NCI-H2107 (cell line): ENCODE data around the gene RAMP1.
A peak's percentile ranks its signal among the peaks of the same experiment; 100 is the strongest.

Experiments used
- DNase-seq: peaks from one replicate; lab custom pipeline; 2025; lab: John Stamatoyannopoulos, UW

Gene RAMP1

DNA sequence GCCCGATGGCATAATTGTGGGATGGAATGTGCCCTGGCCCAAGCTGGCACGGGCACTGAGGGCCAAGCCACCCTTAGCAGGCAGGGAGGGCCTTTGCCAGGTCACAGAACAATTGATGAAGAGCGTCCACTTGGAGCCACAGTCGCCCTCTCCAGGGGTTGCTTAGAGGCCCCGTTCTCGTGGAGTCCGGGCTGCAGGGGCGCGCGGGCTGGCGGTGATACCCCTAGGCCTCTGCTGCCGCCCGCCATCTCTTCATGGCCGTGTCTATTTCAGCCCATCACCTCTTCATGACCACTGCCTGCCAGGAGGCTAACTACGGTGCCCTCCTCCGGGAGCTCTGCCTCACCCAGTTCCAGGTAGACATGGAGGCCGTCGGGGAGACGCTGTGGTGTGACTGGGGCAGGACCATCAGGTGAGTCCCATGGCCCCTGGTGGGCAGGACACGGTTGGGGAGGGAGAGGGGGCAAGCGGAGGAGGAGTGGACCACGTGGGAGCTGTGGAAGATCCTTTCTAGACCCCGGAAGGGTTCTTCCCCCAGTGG lies 17.6 kb downstream of the RAMP1 start:
- DNase-seq = no peak

DNA sequence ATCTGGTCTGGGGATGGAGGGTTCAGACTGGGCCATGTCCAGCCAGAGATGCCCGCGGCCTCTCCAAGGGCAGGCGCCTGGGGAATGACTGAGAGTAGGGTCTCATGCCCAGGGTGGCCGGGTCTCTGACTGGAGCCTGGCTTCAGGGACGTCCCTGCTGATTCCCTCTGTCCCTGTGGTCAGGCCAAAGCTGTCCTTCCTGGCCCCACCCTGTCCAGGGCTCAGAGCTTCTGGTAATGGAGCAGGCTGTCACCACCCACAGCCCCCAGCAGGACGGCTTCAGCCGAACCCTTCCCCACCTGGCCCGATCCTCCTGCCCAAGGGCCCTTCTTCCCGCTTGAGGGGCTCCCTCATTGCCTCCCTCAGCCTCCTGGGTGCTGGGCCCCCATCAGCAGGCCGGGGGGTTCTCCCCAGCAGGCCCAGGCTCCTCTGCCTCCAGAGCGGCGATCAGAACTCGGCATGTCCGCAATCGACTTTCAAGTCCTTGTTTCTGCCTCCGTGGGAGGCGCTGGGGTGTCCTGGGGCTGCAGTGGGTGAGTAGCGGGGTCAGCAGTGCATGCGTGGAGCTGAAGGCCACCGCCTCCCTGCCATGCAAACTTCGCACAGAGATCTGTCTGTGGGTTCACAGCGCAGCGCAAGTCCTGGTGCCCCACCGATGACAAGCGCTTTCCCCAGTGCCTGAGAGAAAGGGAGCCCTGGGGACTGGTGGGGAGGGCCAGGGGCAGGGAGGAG lies 18.3 kb downstream of the RAMP1 start:
- no peak for DNase-seq

DNA sequence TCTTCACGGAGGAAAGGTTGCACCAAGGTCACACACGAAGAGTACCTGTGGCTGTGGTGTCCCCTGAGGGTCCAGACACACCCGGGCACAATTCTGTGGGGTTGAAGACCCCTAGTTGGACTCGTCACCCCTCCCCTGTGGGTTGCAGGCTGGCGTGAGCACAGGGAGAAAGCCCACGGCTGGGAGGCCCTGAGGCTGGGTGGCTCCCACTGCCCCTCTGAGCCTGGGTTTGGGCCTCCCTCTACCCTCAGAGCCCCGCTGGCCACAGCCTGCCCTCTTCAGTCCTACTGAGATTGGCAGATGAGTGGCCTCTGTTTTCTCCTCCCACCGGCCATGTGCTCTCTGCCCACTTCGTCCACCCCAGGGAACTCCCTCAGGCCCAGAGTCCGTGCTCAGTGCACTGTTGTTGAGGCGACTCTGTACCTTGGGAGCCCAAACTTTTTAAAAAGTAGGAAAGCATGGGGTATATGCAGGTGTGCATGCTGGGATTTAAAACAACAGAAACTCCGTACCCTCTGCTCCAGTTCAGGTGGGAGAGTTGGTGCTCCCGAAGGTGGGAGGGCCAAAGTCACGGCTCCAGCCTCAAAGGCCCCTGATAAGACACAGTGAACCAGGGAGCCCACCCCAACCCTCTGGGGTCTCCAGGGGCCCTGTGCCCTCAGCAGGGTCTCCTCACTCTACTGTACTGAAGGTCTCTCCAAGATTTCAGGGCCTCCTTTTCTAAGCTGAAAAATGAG lies 19.1 kb downstream of the RAMP1 start:
- no peak for DNase-seq

DNA sequence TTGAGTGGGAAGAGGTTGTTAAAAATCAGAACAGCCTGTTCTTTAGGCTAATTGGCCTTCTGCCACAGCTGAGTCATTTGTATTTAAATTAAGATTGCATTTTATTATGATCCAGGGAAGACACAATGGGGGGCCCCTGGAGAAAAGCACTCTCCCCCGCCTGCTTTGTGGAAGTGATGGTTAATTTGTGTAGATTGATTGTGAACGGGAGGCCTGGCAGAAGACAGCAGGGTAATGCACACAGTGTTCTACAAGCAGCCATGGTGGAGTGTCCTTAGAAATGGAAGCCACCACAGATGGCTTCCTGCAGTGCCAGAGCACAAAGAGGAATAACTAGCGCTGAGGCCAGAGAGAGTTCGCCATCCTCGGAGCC lies 19.6 kb downstream of the RAMP1 start:
- DNase-seq = peak; percentile 26

DNA sequence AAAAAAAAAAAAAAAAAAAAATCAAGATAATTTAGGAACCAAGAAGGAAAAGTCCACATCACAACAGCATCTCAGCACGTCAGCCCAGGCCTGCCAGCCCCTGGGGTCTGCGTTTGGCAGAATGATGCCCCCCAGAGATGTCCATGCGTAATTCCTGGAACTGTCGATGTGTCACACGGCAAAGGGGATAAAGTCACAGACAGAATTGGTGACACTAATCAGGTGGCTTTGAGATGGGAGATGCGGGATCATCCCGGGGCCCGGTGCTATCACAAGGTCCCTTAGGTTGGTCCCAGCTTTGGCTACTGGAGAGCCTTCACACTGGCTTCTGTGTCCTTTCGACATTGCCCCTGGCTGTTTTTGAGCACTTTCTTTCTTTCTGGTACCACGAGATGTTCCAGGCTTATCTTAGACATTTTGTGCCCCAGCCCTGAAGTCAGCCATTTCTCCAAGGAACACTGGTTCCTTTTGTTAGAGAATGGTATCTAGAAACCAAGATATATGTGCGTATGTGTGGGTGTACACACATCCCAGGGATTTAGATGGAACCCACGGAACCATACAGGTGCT lies 20.7 kb downstream of the RAMP1 start:
- no peak for DNase-seq

DNA sequence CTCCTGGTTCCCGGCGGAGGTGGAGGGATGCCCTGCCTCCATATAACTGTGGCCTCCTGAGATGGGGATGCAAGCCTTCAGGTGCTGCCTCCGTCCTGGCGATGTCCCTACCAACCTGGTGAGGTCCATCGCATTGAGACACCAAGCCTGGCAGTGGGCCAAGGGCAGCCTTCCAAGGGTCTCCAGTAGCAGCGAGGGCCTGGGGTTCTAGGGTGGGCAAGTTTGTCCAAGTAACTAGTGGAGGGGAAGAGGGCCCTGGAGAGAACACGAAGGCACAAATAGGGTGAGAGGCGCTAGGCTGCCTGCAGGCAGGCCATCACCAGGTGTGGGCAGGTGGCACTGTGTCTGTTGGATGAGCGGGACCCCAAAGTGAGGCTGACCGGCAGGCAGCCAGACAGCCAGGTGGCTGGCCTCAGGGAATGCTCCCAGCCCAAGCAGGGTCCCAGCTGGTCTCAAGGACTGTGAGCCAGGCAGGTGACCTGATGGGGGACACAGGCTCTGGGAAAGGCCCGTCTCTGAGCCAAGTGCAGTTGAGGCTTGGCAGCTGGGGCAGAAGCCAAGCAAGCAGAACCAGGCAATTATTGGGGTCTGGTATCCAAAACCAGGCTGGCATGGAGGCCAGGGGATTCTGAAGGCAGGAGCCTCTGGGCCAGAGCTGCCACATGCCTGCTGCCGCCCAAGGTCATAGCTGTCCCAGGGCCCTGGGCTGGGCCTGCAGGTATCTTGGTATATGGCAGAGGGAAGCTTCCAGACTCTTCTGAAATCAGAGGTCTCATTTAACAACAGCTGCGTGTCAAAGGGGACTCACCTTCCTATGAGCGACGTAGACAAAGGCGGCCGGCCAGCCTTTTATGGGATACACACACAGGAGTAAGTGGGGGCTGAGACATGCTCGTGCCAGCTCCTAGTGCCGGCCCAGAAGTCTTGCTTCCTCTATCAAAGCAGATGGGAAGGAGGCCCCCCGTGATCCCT lies 23.4 kb downstream of the RAMP1 start:
- no peak for DNase-seq

DNA sequence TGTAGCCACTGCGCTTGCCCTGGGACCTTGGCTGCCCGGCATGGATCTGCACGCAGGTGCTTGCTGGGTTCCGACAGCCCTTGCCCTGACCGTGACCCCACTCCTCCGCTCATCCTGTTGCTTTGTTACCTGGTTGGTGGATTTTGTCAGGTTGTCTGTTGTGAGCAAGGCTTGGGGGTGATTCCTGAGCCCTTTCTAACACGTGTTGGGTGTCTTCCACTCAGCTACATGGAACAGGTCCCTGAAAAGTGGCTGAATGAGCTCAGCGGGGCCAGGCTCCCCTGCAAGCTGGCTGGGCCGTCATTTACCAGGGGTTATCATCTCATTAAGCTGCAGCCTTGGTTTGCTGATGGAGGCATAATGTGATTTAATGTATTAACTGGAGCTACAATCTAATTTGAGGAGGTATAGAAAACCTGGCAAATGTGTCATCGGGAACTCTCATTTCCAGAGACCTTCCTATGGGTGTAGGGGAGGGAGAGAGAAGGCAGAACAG lies 24.6 kb downstream of the RAMP1 start:
- no peak for DNase-seq

DNA sequence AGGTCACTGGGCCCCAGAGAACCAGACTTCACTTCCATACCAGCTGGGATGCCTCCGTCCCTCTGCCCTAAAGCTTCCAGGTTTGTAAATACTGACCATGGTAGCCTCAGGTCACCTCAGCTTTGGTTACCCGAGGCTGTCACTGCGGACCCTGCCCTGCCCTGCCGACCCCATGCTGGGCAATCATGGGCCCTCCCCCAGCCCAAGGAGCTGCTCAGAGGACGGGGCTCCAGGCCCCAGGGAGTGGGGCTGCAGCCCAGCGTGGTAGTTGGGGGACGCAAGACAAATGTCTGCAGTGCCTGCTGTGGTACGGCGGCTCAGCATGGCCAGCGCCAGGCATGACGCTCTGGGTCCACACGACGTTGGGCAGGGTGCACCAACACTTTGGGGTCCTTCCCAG lies 25.3 kb downstream of the RAMP1 start:
- no peak for DNase-seq

DNA sequence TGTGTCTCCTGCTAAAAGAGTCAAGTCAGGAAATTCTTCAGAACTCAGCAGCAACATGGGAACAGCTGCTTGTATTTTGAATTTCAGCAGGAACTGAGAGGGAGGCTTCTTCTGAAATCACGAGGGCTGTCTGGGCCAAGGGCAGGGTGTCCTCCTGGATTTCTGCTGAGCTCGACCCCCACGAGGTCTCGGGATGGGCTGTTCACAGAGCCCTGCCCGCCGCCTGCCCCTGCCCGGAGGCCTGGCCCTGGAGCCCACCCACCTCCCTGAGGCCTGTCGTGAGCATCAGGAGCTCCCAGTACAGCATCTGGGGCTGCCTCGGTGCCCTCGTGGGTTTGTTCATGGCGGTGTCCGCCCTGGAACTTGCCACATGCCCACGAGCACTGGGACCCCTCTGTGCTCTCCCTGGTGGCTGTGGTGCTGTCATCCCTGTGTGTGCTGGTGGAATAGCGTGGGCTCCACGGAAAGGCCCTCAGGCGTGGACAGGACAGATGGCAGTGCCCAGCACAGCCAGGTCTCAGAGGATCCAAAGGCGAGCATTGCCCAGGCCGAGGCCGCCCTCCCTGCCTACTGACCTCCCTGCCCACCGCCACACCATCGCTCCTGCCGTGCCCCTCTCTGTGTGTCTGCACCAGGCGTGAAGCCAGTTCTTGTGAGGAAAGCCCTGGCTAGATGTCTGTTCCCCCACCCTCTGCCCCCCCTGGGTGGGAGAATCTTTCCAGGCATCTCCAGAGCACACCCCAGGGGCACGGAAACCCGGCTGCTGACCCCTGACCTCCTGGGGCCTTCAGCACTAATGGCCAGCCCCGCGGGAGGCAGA lies 25.9 kb downstream of the RAMP1 start:
- DNase-seq = no peak

DNA sequence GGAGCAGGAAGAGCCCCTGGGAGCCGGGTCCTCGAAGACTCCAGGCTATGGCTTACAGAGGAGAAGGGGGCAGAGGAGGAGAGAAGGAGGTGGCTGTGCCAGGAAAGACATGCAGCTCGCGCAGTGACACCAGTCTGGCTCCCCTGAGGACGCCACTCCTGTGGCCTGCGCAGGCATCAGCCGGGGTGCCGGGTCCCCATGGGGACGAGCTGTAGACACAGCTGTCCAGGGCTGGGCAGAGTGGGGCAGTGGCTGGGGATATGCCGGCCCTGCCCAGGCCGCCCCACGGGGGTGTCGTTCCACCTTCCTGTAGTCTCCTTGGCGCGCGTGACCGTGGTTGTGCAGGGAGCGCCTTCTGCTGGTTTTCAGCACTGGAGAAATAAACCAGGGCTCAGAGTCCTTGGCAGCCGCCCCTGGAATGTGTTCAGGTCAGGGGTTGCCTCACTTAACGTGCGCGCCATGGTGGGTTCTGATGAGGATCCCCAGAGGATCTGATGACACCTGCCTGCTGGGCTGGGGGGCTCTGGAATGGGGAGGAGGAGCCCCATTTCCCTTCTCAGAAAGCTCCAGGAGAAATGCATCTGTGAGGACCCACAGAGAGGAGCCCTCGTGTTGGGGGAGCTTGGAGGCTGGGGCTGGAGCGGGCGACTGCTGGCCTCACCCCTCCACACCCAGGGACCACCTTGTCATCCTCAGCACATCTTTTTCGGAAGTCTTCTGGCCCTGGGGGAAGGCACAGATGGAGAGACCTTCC lies 26.7 kb downstream of the RAMP1 start:
- DNase-seq = no peak

DNA sequence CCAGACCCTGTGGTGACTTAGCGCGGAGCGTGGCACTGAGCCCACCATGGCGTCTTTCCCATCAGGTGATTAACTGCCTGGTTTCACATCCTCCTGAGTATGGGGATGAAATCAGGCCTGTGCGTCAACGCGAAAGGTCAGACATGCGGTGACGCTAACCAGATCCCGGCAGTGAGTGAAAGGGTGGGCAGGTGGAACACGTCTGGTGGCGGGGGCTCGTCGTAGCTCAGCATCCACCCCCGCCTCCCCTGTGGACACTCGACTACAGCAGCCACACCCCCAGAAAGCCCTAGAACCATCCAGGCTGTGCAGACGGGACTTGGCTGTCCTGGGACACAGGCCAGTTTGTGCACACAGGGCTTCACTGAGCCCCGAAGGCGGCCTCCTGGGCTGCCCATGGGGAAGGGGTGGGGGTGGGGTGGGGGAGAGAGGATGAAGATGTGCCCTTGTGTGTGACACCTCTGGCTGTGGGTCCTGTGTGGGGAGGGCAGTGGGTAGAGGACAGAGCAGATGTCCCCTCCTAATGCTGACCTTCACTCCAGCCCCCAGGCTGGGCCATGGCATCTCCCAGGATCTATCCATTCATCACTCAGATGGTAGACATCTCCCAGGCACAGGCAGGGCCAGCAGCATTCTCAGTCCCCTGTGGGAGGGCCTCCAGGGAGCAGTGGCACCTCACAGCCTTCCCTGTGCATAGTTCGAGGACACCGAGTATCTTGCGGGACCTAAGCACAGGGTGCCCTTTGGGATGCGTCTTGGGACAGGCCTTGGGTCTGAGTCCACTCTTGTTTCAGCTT lies 27.5 kb downstream of the RAMP1 start:
- DNase-seq = no peak

DNA sequence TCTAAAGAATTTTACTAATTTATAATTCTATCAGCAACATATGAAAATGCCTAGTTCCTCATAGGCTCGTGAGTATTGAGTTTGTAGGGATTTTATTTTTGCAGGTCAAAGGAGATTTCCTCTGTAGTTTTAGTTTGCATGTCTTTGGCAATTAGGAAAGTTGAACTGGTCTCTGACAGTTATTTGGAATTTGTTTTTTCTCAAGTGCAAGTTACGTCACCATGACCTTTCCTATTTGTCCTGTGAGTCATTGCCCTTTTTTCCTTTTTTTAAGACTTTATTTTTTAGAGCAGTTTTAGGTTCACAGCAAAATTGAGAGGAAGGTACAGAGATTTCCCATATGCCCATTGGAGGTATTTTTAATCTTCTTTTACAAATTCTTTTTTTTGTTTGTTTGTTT lies 29.0 kb downstream of the RAMP1 start:
- no peak for DNase-seq

DNA sequence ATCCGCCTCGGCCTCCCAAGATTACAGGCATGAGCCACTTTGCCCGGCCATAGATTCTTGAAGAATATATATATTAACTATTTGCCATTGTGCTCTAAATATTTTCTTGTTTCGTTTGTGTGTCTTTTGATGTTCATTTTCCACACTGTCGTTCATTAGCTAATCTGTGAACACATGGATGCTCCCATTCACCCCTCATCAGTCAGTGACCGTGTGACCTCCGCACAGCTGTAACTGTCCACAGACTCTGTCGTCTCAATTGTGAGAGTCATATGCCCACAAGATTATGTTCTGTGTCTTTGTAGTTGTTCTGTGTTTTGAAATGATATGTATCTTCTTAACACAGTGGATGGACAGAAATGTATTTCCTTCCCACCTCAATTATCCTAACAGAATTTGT lies 29.6 kb downstream of the RAMP1 start:
- no peak for DNase-seq

DNA sequence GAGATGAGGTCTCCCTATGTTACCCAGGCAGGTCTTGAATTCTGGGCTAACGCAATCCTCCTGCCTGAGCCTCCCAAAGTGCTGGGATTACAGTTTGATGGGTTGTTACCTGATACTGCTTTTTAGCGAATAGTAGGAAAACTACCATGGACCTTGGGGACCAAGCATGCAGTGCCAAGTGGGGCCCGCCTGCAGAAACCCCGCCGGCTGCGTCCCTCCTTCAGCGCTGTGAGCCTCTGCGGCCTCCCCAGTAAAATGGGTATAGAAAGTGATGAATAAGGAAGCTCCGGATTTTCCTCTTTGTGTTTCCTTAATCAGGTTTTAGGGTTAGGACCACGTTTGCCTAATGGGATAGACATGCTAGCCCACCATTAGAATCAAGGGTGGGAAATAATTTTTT lies 30.4 kb downstream of the RAMP1 start:
- no peak for DNase-seq

DNA sequence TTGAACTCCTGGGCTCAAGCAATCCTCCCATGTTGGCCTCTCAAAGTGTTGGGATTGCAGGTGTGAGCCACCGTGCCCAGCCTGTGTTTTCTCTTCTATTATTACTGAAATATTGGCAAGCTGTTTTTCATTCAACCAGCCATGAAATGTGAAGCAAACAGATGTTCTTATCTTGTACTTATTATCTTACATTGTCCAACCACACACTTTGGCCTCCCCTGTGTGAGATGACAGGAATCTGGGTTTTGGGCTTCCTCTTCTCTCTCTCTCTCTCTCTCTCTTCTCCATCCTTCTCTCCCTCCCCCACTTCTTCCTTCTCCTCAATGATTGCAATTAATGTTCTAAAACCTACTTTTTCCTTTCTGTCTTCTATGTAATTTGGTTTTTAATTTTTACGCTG lies 33.1 kb downstream of the RAMP1 start:
- no peak for DNase-seq

DNA sequence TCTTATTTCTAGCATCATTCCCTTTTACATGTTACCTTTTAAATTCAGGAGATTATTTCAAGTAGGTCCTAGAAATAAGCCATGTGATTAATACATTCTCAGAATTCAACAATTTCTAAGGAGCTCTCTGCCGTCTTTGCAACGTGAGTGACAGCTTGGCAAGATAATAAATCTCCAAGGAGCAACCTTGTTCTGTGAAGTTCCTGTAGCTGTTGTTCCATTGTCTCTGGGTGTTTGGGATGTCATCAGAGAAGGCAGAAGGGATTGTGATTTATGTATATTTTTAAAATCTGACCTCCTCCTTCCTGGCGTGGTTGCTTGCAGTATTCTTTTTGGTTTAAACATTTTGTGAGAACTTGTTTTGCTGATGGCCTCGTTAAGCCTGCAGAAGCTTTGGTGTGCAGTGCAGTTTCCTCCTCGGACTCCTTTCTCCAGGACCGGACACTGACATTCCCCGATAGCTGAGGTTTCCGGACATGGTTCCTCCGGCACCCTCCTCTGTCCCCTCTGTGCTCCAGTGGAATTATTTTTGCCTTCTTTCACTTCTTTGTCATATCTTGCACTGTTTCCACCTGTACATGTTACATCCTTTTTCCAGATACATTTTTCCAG lies 33.7 kb downstream of the RAMP1 start:
- DNase-seq = no peak

DNA sequence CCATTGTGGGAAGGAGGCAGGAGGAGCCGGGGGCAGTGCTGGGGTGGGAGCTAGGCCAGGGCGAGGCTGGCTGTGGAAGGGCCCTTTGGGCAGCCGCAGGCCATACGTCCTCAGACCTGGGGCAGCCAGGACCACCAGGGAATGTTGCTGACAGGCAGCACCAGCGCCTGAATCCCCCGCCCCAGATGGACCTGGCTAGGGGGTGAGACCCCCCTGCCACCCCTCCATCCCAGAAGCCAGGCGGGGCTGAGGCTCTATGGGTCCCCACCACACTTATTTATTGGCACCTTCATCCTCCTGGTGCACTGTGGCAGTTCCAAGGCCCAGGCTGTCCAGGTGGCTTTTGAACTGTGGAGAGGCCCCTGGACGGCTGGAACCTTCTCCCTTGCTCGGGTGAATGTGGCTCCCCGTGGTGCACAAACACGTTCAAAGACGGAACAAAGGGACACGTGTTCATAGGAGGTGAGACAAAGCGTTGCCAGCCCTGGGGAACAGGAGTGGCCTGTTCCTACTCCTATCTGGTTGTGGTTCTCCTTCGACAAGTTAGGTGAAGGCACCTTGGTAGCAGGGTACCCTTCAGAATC lies 35.1 kb downstream of the RAMP1 start:
- DNase-seq = no peak

DNA sequence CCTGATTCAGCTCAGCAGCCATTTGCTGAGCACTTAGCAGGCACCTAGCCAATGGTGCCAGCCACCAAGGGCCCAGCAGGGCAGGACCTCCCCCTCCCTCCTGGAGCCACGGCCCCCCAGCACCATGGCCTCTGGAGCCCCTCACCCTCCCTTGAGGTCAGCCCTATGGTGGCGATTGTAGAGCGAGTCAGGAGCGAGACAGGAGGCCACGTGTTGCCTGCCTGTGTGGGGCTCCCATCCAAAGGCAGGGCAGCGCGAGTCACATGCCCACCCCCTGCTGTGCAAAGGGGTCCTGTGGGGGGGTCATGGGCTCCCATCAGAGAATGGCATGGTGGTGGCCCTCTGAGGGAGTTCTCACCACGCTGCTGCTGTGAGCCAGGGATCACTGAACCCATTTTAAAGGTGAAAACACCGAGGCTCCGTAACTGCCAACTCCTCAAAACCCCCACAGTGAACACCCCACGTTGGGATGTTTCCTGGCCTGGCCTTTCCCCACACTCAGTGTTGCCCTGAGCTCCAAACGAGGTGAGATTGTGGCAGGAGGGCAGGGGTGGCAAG lies 35.6 kb downstream of the RAMP1 start:
- no peak for DNase-seq
